K562 (cell line): ENCODE data around the gene TAF12. TPM values are rescaled to one million over a fixed set of nuclear protein-coding genes. Genes with fewer than 3 reads are reported as not detected.

Source experiments
- ARNT ChIP-seq, 2 experiments: fragments of 450-650 bp; IDR thresholded peaks; 2 replicates each; pipeline ENCODE4 v1.6.1; 2016; ENCODE audit warnings: mild to moderate bottlenecking in 1 of 2
- BCL6 ChIP-seq: fragments of 250-450 bp; sonication (Bioruptor Pico); IDR thresholded peaks from 2 replicates; pipeline ENCODE4 v1.4.0; 2020
- HDAC6 ChIP-seq: IDR thresholded peaks from 2 replicates; pipeline ENCODE4 v1.6.1; 2012; ENCODE audit warnings: low read depth, mild to moderate bottlenecking, control low read depth, inconsistent platforms, low read length, moderate library complexity
- MAFF ChIP-seq: IDR thresholded peaks from 2 replicates; pipeline ENCODE4 v1.6.1; 2012; ENCODE audit warnings: low read length, improper control_type of control experiment
- MGA ChIP-seq: fragments of 450-650 bp; IDR thresholded peaks from 2 replicates; pipeline ENCODE4 v1.6.1; 2016; ENCODE audit warnings: mild to moderate bottlenecking, moderate library complexity
- NFIX ChIP-seq: fragments of 250-450 bp; sonication (Bioruptor Pico); IDR thresholded peaks from 2 replicates; pipeline ENCODE4 v1.4.0; 2020; ENCODE audit warnings: low read depth, mild to moderate bottlenecking, moderate library complexity
- NR2C2 ChIP-seq, 2 experiments: fragments of 200-800 bp in 1 of 2; sonication (Bioruptor generic) in 1 of 2; sonication (generic) in 1 of 2; formaldehyde crosslinking in 1 of 2; IDR thresholded peaks; 2 replicates each; pipeline versions ENCODE4 v1.6.1 to v1.8.0; 2016 to 2022; ENCODE audit warnings: mild to moderate bottlenecking in 1 of 2, missing compliant biosample characterization in 1 of 2, missing genetic modification characterization in 1 of 2, missing genetic modification reagents in 1 of 2
- SAFB2 ChIP-seq: fragments of 200-400 bp; formaldehyde crosslinking; IDR thresholded peaks from 2 replicates; pipeline ENCODE4 v1.6.1; 2018; ENCODE audit warnings: borderline replicate concordance, low read length, low read depth, moderate library complexity; ENCODE audit not compliant: severe bottlenecking
- SIN3A ChIP-seq, 2 experiments: fragments of 150-350 bp in 1 of 2; IDR thresholded peaks; 2 replicates each; pipeline ENCODE4 v1.6.1; 2011 to 2016; ENCODE audit warnings: borderline replicate concordance in 2 of 2, low read depth in 2 of 2, low read length in 2 of 2, mild to moderate bottlenecking in 2 of 2, moderate library complexity in 2 of 2; ENCODE audit not compliant: control insufficient read depth in 1 of 2
- ZNF184 ChIP-seq: sonication (generic); formaldehyde crosslinking; IDR thresholded peaks from 2 replicates; pipeline ENCODE4 v1.5.0; 2020; ENCODE audit warnings: missing genetic modification reagents
- ZNF23 ChIP-seq: fragments of 250-450 bp; sonication (Bioruptor Pico); IDR thresholded peaks from 2 replicates; pipeline ENCODE4 v1.4.0; 2020; ENCODE audit warnings: mild to moderate bottlenecking
- ZNF561 ChIP-seq: fragments of 450-650 bp; formaldehyde crosslinking; conservative IDR thresholded peaks from 2 replicates; pipeline ENCODE4 v1.4.0; 2020; ENCODE audit warnings: mild to moderate bottlenecking, moderate library complexity
- polyA plus RNA-seq, 8 experiments: library from polyadenylated mRNA; depleted of rRNA in 4 of 8; stranded (reverse) in 5 of 8; unstranded in 3 of 8; fragments of >200 nt; fragmentation: Nextera tagmentation in 2 of 8; fragmentation: Illumina TruSeq in 1 of 8; extraction: Ambion mirVana in 2 of 8; extraction: Trizol in 1 of 8; gene quantifications; 2 replicates each; pipeline versions ENCODE4 v1.2.1 to v1.2.3, GENCODE V29; 2011 to 2014; ENCODE audit warnings: inconsistent platforms in 1 of 8, missing spikeins in 1 of 8
- total RNA-seq, 7 experiments: library from RNA; depleted of rRNA in 6 of 7; stranded (reverse); fragments of >200 nt in 6 of 7; fragmentation: Illumina TruSeq in 2 of 7; extraction: Trizol in 2 of 7; gene quantifications; 2 replicates each; pipeline versions ENCODE4 v1.2.1 to v1.2.3, GENCODE V29; 2011 to 2021; ENCODE audit warnings: low replicate concordance in 1 of 7

The TAF12 gene
- total and polyA plus RNA-seq, 9 of the 15 experiments (the other 6 are each of a cell fraction or from before 2014, with no cell fraction given), result 31.6 to 89.0 (median 50.5) TPM

GRCh38 chr1:28642847-28643635 is at the start of gene TAF12 (continued):
- peak; percentile 84 for TF ChIP-seq MGA
- no peak for TF ChIP-seq MAFF
- no peak for TF ChIP-seq ZNF561 (CRISPR knock-in tag)
- TF ChIP-seq SAFB2, result no peak
- TF ChIP-seq BCL6 (CRISPR knock-in tag), result no peak
- peak; percentile 25; the same call in 1 of the 2 replicates for TF ChIP-seq HDAC6
- TF ChIP-seq NFIX (CRISPR knock-in tag), result no peak
- TF ChIP-seq SIN3A (IDR thresholded peaks at IDR 0.05; ENCODE audit: borderline replicate concordance in 2 of 2, control insufficient read depth in 1 of 2, low read depth in 2 of 2, low read length in 2 of 2), result peak in 1 of 2 experiments; percentile 78; a peak in 3 of 4 replicates
- no peak for TF ChIP-seq ZNF23 (CRISPR knock-in tag)
- no peak for TF ChIP-seq ZNF184 (CRISPR knock-in tag)
- TF ChIP-seq ARNT (IDR thresholded peaks at IDR 0.05), result peak in 1 of 2 experiments; percentile 80; a peak in 3 of 4 replicates
- peak; percentile 54; the same call in 1 of the 2 replicates for TF ChIP-seq NR2C2 (CRISPR knock-in tag; IDR thresholded peaks at IDR 0.05)
- TF ChIP-seq NR2C2 (tag; IDR thresholded peaks at IDR 0.05), result peak; percentile 89
